ENCODE data around the gene TFPI.

GRCh38 chr2:187466129-187466792 is 88.0 kb downstream of the TFPI start:
- no peak for TF ChIP-seq EP300 (IDR thresholded peaks at IDR 0.05)
- TF ChIP-seq, protein P1, sequence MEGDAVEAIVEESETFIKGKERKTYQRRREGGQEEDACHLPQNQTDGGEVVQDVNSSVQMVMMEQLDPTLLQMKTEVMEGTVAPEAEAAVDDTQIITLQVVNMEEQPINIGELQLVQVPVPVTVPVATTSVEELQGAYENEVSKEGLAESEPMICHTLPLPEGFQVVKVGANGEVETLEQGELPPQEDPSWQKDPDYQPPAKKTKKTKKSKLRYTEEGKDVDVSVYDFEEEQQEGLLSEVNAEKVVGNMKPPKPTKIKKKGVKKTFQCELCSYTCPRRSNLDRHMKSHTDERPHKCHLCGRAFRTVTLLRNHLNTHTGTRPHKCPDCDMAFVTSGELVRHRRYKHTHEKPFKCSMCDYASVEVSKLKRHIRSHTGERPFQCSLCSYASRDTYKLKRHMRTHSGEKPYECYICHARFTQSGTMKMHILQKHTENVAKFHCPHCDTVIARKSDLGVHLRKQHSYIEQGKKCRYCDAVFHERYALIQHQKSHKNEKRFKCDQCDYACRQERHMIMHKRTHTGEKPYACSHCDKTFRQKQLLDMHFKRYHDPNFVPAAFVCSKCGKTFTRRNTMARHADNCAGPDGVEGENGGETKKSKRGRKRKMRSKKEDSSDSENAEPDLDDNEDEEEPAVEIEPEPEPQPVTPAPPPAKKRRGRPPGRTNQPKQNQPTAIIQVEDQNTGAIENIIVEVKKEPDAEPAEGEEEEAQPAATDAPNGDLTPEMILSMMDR (IDR thresholded peaks at IDR 0.05) = no peak
